Stimulated activated CD8-positive, alpha-beta memory T cell treated with anti-CD3 and anti-CD28 coated beads, Interleukin-7, amount 100 ng/mL, for 48 hours (primary cell): ENCODE measurements around the gene CREBBP.

ENCODE experiments used
- DNase-seq, 2 donors: peaks; one replicate each; pipeline ENCODE4 v3.0.0-alpha.2; 2020; ENCODE audit warnings: low read depth in 1 of 2; ENCODE audit errors: extremely low read depth in 1 of 2

CREBBP gene

GRCh38 chr16:3879887-3880564 is 487 bp downstream of the CREBBP start:
- DNase-seq, result no peak

- no peak for DNase-seq
These were observed 1.1 kb downstream of the CREBBP start for GRCh38 chr16:3879258-3879886.

GRCh38 chr16:3878610-3879009 is 1.9 kb downstream of the CREBBP start:
- DNase-seq, result no peak

GRCh38 chr16:3876695-3877094 is 3.8 kb downstream of the CREBBP start:
- no peak for DNase-seq

GRCh38 chr16:3876160-3876559 is 4.4 kb downstream of the CREBBP start:
- DNase-seq, result no peak

- DNase-seq, result no peak
These were observed 5.5 kb downstream of the CREBBP start for GRCh38 chr16:3874794-3875692.

GRCh38 chr16:3874242-3874641 is 6.3 kb downstream of the CREBBP start:
- DNase-seq, result no peak

- no peak for DNase-seq
These were observed 6.9 kb downstream of the CREBBP start for GRCh38 chr16:3873482-3874173.

GRCh38 chr16:3872216-3872895 is 8.2 kb downstream of the CREBBP start:
- DNase-seq, result no peak

GRCh38 chr16:3868967-3869366 is 11.5 kb downstream of the CREBBP start:
- no peak for DNase-seq

GRCh38 chr16:3868556-3868955 is 12.0 kb downstream of the CREBBP start:
- no peak for DNase-seq

- DNase-seq, result no peak
These were observed 13.6 kb downstream of the CREBBP start for GRCh38 chr16:3866703-3867431.

- DNase-seq, result no peak
These were observed 15.3 kb downstream of the CREBBP start for GRCh38 chr16:3865241-3865640.

- no peak for DNase-seq
These were observed 16.0 kb downstream of the CREBBP start for GRCh38 chr16:3864562-3864961.

GRCh38 chr16:3863587-3863986 is 16.9 kb downstream of the CREBBP start:
- no peak for DNase-seq

- no peak for DNase-seq
These were observed 18.6 kb downstream of the CREBBP start for GRCh38 chr16:3861808-3862451.

GRCh38 chr16:3859889-3860288 is 20.6 kb downstream of the CREBBP start:
- no peak for DNase-seq

- no peak for DNase-seq
These were observed 21.7 kb downstream of the CREBBP start for GRCh38 chr16:3858801-3859200.
